ENCODE measurements around the gene ATG10.

DNA sequence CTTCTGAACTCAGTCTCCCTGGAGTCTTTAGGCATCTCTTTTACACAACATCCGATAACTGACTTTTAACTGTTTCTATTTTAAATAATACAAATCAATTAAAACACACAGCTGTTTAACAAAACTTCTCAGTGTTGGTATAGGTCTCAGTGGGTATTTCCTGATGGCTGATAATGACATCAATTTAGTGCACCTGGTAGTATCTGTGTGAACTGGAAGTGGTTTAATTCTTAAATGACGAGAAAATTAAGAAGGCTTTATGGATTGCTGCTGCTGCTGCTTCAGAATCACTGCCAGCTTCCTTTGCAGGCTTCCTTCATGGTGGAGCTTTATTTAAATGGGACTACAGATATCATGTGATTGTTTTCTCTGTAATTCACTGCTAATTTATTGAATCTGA, 214.0 kb downstream of the ATG10 start:
- TF ChIP-seq, protein P1, sequence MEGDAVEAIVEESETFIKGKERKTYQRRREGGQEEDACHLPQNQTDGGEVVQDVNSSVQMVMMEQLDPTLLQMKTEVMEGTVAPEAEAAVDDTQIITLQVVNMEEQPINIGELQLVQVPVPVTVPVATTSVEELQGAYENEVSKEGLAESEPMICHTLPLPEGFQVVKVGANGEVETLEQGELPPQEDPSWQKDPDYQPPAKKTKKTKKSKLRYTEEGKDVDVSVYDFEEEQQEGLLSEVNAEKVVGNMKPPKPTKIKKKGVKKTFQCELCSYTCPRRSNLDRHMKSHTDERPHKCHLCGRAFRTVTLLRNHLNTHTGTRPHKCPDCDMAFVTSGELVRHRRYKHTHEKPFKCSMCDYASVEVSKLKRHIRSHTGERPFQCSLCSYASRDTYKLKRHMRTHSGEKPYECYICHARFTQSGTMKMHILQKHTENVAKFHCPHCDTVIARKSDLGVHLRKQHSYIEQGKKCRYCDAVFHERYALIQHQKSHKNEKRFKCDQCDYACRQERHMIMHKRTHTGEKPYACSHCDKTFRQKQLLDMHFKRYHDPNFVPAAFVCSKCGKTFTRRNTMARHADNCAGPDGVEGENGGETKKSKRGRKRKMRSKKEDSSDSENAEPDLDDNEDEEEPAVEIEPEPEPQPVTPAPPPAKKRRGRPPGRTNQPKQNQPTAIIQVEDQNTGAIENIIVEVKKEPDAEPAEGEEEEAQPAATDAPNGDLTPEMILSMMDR (IDR thresholded peaks at IDR 0.05; ENCODE audit: borderline replicate concordance, extremely low read depth, low read length, poor library complexity, severe bottlenecking): no peak
- TF ChIP-seq EZH2 (IDR thresholded peaks at IDR 0.05; ENCODE audit: borderline replicate concordance, low read depth, low read length, severe bottlenecking): no peak
